HG03342 (cell line): ENCODE measurements around the gene NIPSNAP2.
"Not testable (repeated sequence)": the region's sequence is repeated elsewhere in the genome, so short reads cannot be mapped to it uniquely, and the experiment has no call there.

Experiments used
- ATAC-seq: cut with Tn5 transposase; IDR thresholded peaks from one replicate; pipeline ENCODE4 v1.9.1; 2021; ENCODE audit warnings: mild to moderate bottlenecking, moderate library complexity; ENCODE audit not compliant: unreplicated experiment

NIPSNAP2 gene

GRCh38 chr7:55964261-55965099 lies at the start of gene NIPSNAP2:
Gene NIPSNAP2 (plus strand): TSS chr7:55964585. CDS start chr7:55964610, 25 bp downstream.
- peak; percentile 87 for ATAC-seq

DNA sequence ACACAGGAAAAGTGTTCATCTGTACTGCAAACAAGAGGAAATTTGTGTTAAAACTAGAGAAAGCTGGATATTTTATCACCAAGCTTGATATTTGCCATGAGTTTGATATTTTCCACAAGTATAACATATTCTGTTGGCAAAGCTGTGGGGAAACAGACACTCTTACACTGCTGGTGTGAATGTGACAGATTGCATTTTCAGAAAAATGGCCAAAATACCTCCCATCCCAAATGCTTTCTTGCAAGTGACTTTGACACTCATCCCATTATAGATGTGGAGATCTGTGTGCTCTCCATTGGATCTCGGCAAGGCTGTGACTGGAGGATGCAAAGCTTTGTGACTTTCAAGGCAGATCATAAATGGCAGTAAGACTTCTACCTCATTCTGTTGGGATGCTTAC lies 46.6 kb upstream of the NIPSNAP2 start:
- ATAC-seq: no peak

DNA sequence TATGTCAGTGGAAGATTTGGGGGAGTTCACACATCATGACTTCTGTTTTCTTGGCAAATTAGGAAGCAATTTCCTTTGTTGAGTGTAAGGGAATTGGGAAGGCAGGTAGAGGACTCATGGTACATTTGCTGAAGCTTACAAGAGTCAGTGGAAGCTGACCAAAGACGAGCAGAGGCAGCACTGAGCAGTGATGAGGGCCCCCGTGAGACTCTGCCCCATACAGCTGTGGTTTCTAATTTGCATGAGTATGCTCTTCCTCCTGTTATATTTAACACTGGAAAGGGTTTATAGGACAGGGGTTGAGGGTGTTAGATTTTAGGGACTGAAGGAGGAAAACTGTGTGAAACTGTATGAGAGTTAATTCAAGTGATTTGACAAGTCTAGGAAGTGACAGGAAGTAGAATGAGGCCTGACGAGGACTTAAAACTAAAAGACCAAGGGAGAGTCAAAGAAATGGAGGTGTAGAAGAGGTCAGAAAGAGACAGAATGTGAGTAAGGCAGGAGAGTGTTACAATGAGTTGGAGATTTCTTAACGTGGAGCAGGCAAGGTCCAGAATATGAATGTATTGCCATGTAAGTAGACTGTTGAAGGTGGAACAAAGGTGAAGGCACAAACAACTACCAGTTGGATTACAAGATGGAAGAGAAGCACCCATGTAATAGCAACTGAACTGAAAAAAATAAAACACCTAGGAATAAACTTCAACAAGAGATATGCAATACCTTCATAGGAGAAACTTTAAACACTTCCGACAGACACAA lies 36.2 kb upstream of the NIPSNAP2 start:
- no peak for ATAC-seq

- ATAC-seq: no peak
Observed at GRCh38 chr7:55931421-55932151, 32.8 kb upstream of the NIPSNAP2 start.

DNA sequence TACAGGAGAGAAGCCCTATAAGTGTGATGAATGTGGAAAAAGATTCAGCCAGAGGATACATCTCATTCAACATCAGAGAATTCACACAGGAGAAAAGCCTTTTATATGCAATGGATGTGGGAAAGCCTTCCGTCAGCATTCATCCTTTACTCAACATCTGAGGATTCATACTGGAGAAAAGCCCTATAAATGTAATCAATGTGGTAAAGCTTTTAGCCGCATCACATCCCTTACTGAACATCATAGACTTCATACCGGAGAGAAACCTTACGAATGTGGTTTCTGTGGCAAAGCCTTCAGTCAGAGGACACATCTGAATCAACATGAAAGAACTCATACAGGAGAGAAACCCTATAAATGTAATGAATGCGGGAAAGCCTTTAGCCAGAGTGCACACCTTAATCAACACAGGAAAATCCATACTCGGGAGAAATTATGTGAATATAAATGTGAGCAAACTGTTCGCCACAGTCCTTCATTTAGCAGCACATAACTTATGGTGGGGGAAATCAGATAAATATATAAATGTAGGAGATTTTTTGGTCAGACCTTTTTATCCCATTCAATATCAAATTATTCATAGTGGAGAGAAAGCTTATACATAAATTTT lies 24.8 kb upstream of the NIPSNAP2 start:
- ATAC-seq: no peak

GRCh38 chr7:55946545-55946944 lies 17.8 kb upstream of the NIPSNAP2 start:
- ATAC-seq: no peak

DNA sequence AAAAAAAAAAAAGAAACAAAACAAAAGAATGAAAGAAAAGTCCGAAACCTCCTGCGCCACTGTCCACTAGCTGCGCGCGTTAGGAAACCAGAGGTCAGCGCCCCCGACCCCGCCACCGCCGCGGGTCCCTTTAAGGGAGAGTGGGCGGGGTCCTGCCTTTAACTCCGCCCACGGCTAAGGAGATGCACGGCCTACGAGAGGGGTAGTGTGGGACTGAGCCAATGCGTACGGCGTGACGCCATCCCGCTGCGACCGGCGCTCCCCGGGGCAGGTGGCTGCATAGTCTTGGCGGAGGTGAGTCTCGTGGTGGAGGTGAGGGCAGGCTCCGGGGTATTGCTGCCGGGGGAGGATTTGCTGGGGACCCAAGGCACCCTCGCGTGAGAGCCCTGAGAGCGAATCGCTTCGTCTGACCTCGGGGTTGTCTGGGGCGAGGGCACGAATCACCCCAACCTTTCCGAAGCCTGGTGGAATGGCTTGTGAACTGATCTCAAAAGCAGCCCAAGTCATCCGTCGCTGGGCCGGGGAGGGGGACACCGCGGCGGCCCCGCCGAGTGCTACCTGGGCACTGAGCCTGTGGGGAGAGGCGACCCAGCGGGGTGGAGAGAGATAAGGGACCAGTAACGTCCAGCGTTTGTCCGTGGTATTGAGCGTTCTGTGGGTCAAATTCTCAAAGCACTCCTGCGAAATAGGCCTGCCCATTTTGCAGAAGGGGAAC lies 12.6 kb upstream of the NIPSNAP2 start, which contains the start of gene MRPS17:
Gene MRPS17 (plus strand): TSS at position 241 of the 715 bp plus-strand sequence. CDS start 1,319 bp downstream, outside the sequence.
- peak; percentile 100 for ATAC-seq

DNA sequence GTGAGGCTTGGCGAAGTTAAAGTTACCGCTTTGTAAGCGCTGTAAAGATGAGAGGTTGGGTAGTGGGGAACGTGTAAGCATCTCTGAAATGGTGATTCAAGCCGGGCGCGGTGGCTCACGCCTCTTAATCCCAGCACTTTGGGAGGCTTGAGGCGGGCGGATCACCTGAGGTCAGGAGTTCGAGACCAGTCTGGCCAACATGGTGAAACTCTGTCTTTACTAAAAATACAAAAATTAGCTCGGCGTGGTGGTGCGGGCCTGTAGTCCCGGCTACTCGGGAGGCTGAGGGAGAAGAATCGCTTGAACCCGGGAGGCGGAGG lies 12.1 kb upstream of the NIPSNAP2 start:
- ATAC-seq: not testable (repeated sequence)

GRCh38 chr7:55953707-55954475 lies 10.5 kb upstream of the NIPSNAP2 start:
- ATAC-seq: no peak

GRCh38 chr7:55957190-55957589 lies 7.2 kb upstream of the NIPSNAP2 start:
- no peak for ATAC-seq

DNA sequence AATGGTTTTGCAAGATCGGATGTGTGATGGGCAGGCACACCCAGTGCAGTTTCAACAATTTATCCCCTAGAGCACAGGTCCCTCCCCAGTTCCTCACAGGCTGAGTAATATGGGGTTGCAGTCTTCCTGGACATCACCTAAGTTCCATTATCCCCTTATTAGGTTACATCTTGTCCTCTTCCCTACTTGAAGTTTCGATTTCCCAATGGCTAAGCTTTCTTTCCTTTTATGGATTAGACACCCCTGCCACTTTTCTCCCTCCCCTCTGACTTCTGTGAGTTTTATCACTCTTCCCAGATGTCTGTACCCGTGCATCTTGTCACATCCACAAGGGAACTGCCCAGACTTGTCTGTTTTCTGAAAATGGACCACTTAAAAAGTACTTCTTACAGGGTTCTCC lies 2.4 kb upstream of the NIPSNAP2 start:
- ATAC-seq: no peak

- no peak for ATAC-seq
Observed at GRCh38 chr7:55963584-55964168, 709 bp upstream of the NIPSNAP2 start.

- ATAC-seq: no peak
Observed at GRCh38 chr7:55965100-55965470, 700 bp downstream of the NIPSNAP2 start.

- ATAC-seq: no peak
Observed at GRCh38 chr7:55965805-55966421, 1.5 kb downstream of the NIPSNAP2 start.

DNA sequence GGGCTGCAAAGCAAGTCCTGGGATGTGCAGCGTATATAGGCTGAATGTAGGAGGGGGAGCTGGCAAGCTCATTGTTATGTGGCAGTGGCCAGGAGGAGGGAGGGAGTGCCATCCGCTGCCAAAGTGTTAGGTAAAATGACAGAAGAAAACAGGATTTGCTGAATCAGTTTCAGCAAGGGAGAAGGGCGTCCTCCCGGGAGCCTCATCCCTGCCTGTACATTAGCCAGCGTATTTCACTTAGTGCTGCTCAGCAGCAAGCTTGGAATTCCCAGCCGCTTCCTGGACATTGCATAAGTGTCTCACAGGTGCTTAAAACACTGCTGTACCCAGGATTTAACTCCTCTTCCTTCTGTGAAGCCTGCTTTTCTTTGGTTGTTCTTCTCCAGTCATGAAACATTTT lies 2.5 kb downstream of the NIPSNAP2 start:
- no peak for ATAC-seq

DNA sequence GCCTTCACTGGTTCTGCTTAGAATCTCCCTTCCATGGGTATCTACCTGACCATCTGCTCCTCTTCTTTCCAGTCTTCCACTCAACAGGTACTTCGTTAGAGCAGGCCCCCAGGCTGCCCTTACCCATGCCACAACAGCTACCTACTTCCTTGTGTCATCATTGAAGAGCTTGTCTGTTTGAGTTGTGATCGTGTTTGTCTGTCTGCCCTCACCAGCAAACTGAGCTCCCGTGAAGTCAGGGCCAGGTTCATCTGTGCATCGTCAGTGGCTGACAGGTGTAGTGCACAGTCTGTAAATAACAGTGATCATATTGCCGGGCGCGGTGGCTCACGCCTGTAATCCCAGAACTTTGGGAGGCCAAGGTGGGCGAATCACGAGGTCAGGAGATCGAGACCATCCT lies 5.0 kb downstream of the NIPSNAP2 start:
- ATAC-seq: no peak

DNA sequence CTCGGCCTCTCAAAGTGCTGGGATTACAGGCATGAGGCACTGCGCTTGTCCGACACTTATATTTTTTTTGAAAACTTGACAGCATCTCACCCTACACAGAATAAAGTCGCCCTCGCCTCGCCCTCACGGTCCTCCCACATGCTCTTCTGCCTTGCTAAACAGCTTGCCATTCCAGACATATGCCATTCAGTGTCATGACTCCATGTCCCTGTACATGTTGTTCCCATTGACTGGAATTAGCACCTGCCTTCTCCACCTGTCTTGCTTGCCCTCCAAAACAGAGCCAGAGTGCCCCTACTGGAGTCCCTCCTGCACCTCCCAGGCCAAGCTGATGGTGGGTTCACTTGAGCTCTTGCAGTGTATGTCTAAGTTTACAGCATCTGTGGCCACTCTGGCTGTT lies 6.2 kb downstream of the NIPSNAP2 start:
- ATAC-seq: no peak

DNA sequence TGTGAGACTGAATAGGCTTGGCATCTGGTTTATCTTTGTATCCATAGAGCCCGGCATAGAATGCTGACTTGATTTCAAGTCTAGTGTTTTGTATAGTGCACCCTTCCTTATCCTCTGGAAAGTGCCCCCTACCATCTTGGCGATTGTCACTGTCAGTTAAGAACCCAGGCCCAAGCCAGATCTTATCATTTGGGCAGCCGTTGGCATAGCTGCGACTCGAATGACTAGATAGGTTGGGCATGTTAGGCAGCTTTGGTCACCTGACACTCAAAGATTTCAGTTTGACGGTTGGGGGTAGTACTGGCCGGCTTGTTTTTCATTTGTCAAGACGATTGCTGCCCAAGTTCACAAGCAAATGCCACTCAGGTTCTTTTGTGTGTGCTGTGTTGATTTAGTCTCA lies 6.6 kb downstream of the NIPSNAP2 start:
- ATAC-seq: no peak

GRCh38 chr7:55973747-55974250 lies 9.4 kb downstream of the NIPSNAP2 start:
- ATAC-seq: no peak
